IMR-90 (cell line): ENCODE data around the gene MSI2.

ENCODE experiments used
- BHLHE40 ChIP-seq: fragments of 150-350 bp; IDR thresholded peaks from 2 replicates; pipeline ENCODE4 v1.6.1; 2016; ENCODE audit warnings: mild to moderate bottlenecking, low read depth, low read length
- CTCF ChIP-seq: conservative IDR thresholded peaks from 2 replicates; pipeline ENCODE4 v1.5.1; 2012; ENCODE audit warnings: mild to moderate bottlenecking, low read depth, low read length, improper control_type of control experiment
- MXI1 ChIP-seq: IDR thresholded peaks from 2 replicates; pipeline ENCODE4 v1.6.1; 2012; ENCODE audit warnings: low read depth, mild to moderate bottlenecking, low read length, moderate library complexity, borderline replicate concordance
- POLR2A ChIP-seq: IDR thresholded peaks from 2 replicates; pipeline ENCODE4 v1.6.1; 2012; ENCODE audit warnings: mild to moderate bottlenecking, low read depth, low read length

- TF ChIP-seq CTCF (no peak), BHLHE40 (no peak), POLR2A (no peak), MXI1 (no peak)
Observed at GRCh38 chr17:57502811-57503241, 246.5 kb downstream of the MSI2 start.
